SH-SY5Y (cell line): ENCODE data around the gene CACNB3.

Source experiments
- GATA2 ChIP-seq: IDR thresholded peaks from 2 replicates; pipeline ENCODE4 v1.6.1; 2011; ENCODE audit warnings: mild to moderate bottlenecking, low read depth, low read length
- GATA3 ChIP-seq: IDR thresholded peaks from 2 replicates; pipeline ENCODE4 v1.6.1; 2011; ENCODE audit warnings: low read depth, mild to moderate bottlenecking, low read length, moderate library complexity

DNA sequence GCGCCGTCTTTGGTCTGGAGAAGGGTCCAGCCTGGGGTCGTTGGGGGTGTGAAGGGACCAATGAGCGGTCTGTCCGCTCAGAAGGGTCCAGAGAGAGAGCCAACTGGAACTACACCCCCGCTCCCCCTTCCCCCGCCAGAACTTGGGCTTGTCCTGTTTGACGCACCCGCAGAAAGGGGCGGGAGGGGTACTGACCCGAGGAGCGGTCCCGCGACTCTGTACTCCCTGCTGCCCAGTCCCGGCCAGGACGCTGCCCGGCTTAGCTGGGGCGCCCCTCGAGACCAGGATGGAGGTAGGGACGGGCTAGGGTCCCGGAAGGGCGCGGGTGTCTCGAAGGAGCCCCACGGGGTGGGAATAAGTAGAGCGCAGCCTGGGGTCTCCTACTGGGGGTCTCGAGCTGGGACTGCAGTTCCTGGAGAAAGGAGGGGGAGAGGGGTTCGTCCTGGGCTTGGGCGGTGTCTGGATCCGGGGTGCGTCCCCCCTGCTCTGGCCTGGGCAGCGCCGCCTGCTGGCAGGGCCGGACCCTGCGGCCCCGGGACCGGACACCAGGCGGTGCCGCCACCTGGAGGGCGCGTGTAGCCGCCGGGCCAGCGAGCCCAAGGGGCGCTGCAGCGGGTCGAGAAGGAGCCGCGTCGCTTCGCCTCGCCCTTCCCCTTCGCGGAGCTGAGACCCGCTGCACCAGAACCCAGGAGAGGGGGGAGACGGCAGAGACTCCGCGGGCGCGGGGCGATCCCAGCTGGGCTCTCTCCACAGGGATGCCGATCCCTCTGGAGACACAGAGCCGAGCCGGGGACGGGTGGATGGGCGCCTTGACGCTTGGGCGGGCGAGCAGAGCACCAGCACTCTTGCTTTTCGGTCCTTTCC, 3.8 kb upstream of the CACNB3 start:
- TF ChIP-seq GATA3, result no peak
- no peak for TF ChIP-seq GATA2
